Heart left ventricle (tissue), 16 donors: ENCODE data around the gene GBGT1. TPM values are rescaled to one million over a fixed set of nuclear protein-coding genes. Genes with fewer than 3 reads are reported as not detected.

Experiments used
- ATAC-seq, 4 donors: fragments of 200-7000 bp; cut with Tn5 transposase; one replicate each; pipeline ENCODE4 v1.9.1; 2020 to 2022; ENCODE audit warnings: moderate library complexity in 4 of 4, mild to moderate bottlenecking in 3 of 4, moderate number of reproducible peaks in 1 of 4
- DNase-seq, 5 donors: peaks; one replicate each; pipeline ENCODE4 v3.0.0-alpha.2; 2020
- H3K27ac ChIP-seq, 12 donors: fragments of 200-600 bp; sonication (generic) in 4 of 12; one replicate each; pipeline versions ENCODE4 v1.5.0 to v1.8.0; 2016 to 2022; ENCODE audit warnings: mild to moderate bottlenecking in 2 of 12
- H3K27me3 ChIP-seq, 9 donors: fragments of 200-600 bp; sonication (generic) in 2 of 9; one replicate each; pipeline versions ENCODE4 v1.5.1 to v1.8.0; 2016 to 2022; ENCODE audit warnings: mild to moderate bottlenecking in 3 of 9
- H3K36me3 ChIP-seq, 9 donors: fragments of 200-600 bp; sonication (generic) in 2 of 9; one replicate each; pipeline versions ENCODE4 v1.5.0 to v1.8.0; 2018 to 2022; ENCODE audit warnings: mild to moderate bottlenecking in 2 of 9
- H3K4me1 ChIP-seq, 12 donors: fragments of 200-600 bp; sonication (generic) in 4 of 12; one replicate each; pipeline versions ENCODE4 v1.5.0 to v1.8.0; 2016 to 2022; ENCODE audit warnings: mild to moderate bottlenecking in 3 of 12
- H3K4me3 ChIP-seq, 12 donors: fragments of 200-600 bp; sonication (generic) in 4 of 12; one replicate each; pipeline versions ENCODE4 v1.5.0 to v1.8.0; 2017 to 2022; ENCODE audit warnings: mild to moderate bottlenecking in 9 of 12, moderate library complexity in 4 of 12
- H3K9me3 ChIP-seq, 12 donors: fragments of 200-600 bp; sonication (generic) in 4 of 12; one replicate each; pipeline versions ENCODE4 v1.5.0 to v1.8.0; 2016 to 2022; ENCODE audit warnings: mild to moderate bottlenecking in 1 of 12
- POLR2A ChIP-seq, 2 donors: fragments of 450-650 bp; IDR thresholded peaks; one replicate each; pipeline ENCODE4 v1.6.1; 2017; ENCODE audit warnings: antibody characterized with exemption in 2 of 2, mild to moderate bottlenecking in 2 of 2, moderate library complexity in 2 of 2
- WGBS, 4 donors: extraction: QIAGEN DNeasy Blood & Tissue Kit in 2 of 4; methylation state at CpG; one replicate each; pipeline versions ENCODE4 v1.1.5 to v1.1.7; 2013 to 2018; 5-methylcytosine and 5-hydroxymethylcytosine counted together
- intact Hi-C, 10 donors: fragments of 100-400 bp; cut with DNase I; formaldehyde crosslinking; loops; one replicate each; pipeline versions ENCODE4 v1.11.1 to v1.14.2; 2022
- polyA plus RNA-seq, 2 donors: library from polyadenylated mRNA; stranded (reverse); fragments of 200-250 nt; gene quantifications; one replicate each; pipeline ENCODE4 v1.2.3, GENCODE V29; 2013
- total RNA-seq, 9 donors: library from RNA; depleted of rRNA in 2 of 9; stranded (reverse); fragments of >200 nt in 2 of 9; fragmentation: NEBNext Ultra II Directional in 3 of 9; extraction: Animal tissue kit (Norgen Biotek cat#: 25700) in 3 of 9; gene quantifications; one replicate each; pipeline versions ENCODE4 v1.1.0 to v1.2.4, GENCODE V29; 2016 to 2023
- TF ChIP-seq, protein P1 (sequence below), 12 donors: fragments of 200-600 bp; sonication (generic) in 4 of 12; IDR thresholded peaks; one replicate each; pipeline versions ENCODE4 v1.5.0 to v1.8.0; 2018 to 2022; ENCODE audit warnings: antibody characterized with exemption in 12 of 12, mild to moderate bottlenecking in 5 of 12
- donor health status: ischemic (EF 13 %, LVEDD 7.1; RV severe dilation, severe dysfunction).
- donor health status: healthy with polysubstance abuse.
- donor health status: DM: no; HTN: yes; CAD: no.
- donor health status: DM: no; HTN: no; CAD: no.
- donor health status: ischemic (EF 25% LVEDD 6.9; RV normal size, moderate dysfunction).
- donor health status: ischemic (EF 25% LVEDD 5.7; RV mildly dilated, moderate dysfunction).
- donor health status: healthy.
- donor health status: DM: yes; HTN: yes; CAD: no.
- donor health status: ischemic (EF 35%, LVEDD 5.7; RV mildly dilated, moderate dysfunction).
- donor health status: nonischemic (EF 11% LVEDD 7.7; RV severe dilation, severe dysfunction).
- donor health status: DM: yes; HTN: yes; CAD: no.
- donor health status: PGD.
- donor health status: ischemic (EF 29% LVEDD 5.4; RV normal size, mild dysfunction).
- donor health status: nonischemic (EF 23%, LVEDD 6.1; RV moderate dilation, normal function).

The GBGT1 gene
- total and polyA plus RNA-seq, 11 donors = 4.6 to 22.5 (median 7.0) TPM

DNA sequence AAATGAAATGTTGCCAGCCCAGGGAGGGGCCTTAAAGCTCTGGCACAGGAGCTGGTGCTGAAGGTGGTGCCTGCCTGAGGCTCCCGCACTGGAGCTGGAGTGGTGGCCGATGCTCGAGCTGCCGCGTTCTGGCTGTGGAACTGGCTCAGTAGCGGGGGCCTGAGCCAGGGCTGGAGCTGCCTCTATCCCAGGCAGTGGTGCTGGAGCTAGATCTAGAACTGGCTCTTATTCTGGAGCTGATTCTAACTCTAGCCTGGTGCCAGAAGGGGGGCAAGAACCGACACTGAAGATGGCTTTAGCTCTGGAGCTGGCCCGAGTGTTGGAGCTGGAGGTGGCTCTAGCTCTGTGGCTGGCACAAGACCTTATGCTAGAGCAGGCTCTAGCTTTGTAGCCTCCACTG, 26.1 kb upstream of the GBGT1 start:
- TF ChIP-seq, protein P1, sequence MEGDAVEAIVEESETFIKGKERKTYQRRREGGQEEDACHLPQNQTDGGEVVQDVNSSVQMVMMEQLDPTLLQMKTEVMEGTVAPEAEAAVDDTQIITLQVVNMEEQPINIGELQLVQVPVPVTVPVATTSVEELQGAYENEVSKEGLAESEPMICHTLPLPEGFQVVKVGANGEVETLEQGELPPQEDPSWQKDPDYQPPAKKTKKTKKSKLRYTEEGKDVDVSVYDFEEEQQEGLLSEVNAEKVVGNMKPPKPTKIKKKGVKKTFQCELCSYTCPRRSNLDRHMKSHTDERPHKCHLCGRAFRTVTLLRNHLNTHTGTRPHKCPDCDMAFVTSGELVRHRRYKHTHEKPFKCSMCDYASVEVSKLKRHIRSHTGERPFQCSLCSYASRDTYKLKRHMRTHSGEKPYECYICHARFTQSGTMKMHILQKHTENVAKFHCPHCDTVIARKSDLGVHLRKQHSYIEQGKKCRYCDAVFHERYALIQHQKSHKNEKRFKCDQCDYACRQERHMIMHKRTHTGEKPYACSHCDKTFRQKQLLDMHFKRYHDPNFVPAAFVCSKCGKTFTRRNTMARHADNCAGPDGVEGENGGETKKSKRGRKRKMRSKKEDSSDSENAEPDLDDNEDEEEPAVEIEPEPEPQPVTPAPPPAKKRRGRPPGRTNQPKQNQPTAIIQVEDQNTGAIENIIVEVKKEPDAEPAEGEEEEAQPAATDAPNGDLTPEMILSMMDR (IDR thresholded peaks at IDR 0.05) = no peak
- no peak for TF ChIP-seq POLR2A (IDR thresholded peaks at IDR 0.05)
- Histone ChIP-seq H3K27ac (no peak overlapping the region), H3K9me3 (peaks cover 0 to 3% (median 0%) of the 10 kb centered on the region in 12 donors), H3K36me3 (no peaks in the 10 kb centered on the region), H3K4me3 (no peak overlapping the region), H3K4me1 (peaks cover 0 to 8% (median 0%) of the 10 kb centered on the region in 12 donors), H3K27me3 (peaks cover 0 to 19% (median 3%) of the 10 kb centered on the region in 9 donors)
- intact Hi-C loops = loop anchor here (2.0 to 10.0 kb wide), 14 partner anchors 42 to 537 kb away; partner anchors contain the start of gene ABO (in 7 of the 10)
- DNase-seq (no peak), ATAC-seq (no peak)
- WGBS, 4 donors = 80 to 92% (median 85%) methylated on average over 7 to 8 of the region's 8 CpGs

DNA sequence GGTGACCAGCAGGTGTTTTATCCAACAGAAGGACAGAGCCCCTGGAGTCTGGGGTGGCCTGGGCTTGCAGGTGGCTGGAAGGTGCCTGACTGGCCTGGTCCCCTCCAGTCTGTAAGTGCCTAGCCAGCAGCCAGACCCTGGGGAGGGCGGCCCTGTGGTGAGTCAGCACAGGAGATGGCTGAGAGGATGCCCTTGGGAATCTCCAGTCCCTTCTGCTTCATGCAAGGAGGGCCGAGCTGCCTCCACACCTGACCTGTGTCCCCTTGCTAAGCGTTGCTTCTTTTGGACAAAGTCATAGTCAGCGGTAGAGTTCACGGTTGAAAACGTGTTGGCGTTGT, 25.1 kb upstream of the GBGT1 start:
- H3K27me3 ChIP-seq = peaks cover 0 to 12% (median 3%) of the 10 kb centered on the region in 9 donors
- TF ChIP-seq POLR2A (IDR thresholded peaks at IDR 0.05) = no peak
- TF ChIP-seq, protein P1 (IDR thresholded peaks at IDR 0.05) = no peak
- H3K36me3 ChIP-seq = no peaks in the 10 kb centered on the region
- no peak overlapping the region for H3K4me3 ChIP-seq
- intact Hi-C loops = loop anchor here (2.0 to 10.0 kb wide), 14 partner anchors 43 to 538 kb away; partner anchors contain the start of gene ABO (in 7 of the 10)
- H3K9me3 ChIP-seq = no peaks in the 10 kb centered on the region
- 79 to 92% (median 84%) methylated on average over 6 to 7 of the region's 7 CpGs for WGBS, 4 donors
- no peak overlapping the region for H3K27ac ChIP-seq
- peaks cover 0 to 12% (median 0%) of the 10 kb centered on the region in 12 donors for H3K4me1 ChIP-seq
- ATAC-seq (peak in 1 of 4 donors; percentile 16), DNase-seq (no peak)

DNA sequence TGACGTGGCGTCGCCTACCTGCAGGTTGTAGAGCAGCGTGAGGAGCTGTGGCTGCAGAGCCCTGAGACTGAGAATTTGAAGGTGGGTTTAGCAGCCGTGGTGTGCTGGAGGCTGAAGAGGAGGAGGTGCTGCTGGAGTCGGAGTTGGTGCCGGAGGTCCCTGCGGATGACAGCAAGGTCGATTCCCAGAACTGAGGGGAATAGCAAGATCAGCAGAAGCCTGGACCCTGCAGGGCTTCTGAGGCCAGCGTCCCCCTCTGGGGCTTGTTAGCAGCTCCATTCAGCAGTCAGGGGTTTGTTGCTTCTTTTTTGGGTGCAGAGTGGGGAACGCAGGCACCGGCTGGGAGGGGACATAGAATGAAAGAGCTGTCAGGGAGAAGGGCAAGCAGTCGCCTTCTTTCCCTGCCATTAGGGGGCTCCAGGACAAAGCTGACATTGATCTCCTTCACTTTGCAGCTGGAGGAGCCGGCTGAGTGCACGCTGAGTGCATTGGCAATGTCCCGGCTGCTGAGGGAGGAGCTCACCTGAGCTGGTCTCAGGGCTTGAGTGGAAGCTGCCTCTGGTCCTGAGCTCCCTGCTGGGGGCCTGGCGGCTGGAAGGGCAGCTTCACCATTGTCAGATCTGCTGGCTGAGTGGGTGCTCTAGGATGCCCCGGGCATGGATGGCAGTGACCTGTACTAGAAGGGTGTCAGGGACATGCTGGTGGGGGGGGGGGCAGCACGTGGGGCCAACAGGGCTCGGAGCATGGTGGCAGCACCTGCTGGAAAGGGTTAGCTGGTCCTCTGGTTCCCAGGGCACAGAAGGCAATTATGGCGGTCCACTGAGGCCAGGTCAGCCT, 24.5 kb upstream of the GBGT1 start:
- peaks cover 0 to 12% (median 3%) of the 10 kb centered on the region in 9 donors for H3K27me3 ChIP-seq
- no peak overlapping the region for H3K4me3 ChIP-seq
- intact Hi-C loops = loop anchor here (2.0 to 10.0 kb wide), 14 partner anchors 44 to 539 kb away; partner anchors contain the start of gene ABO (in 7 of the 10)
- no peak for DNase-seq
- 47 to 56% (median 52%) methylated on average over 13 to 21 of the region's 21 CpGs for WGBS, 4 donors
- no peak for TF ChIP-seq POLR2A (IDR thresholded peaks at IDR 0.05)
- TF ChIP-seq, protein P1 (IDR thresholded peaks at IDR 0.05) = peak in 10 of 12 donors; percentile 11 to 44 (median 28)
- no peak overlapping the region for H3K27ac ChIP-seq
- peaks cover 0 to 12% (median 0%) of the 10 kb centered on the region in 12 donors for H3K4me1 ChIP-seq
- H3K36me3 ChIP-seq = no peaks in the 10 kb centered on the region
- peak in 2 of 4 donors; percentile 14 to 16 for ATAC-seq
- no peaks in the 10 kb centered on the region for H3K9me3 ChIP-seq

DNA sequence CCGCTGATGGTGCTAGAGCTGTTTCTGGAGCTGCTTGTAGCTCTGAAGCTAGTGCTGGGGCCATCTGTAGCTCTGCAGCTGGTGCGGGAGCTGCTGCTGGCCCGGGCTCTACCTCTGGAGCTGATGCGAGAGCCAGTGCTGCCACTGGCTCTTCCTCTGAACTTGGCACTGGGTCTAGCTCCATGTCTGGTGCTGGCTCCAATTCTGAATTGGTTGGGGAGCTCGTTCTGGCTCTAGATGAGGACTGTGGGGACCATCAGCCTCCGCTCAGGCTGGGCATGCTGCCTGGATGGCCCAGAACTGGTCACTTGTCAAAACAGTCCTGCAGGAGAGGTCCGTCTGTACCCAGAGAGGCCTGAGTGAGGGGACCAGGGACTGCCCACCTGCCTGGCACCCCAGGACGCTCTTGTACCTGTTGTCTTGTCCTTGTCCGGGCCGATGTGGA, 23.9 kb upstream of the GBGT1 start:
- Histone ChIP-seq H3K27me3 (peaks cover 0 to 15% (median 3%) of the 10 kb centered on the region in 9 donors), H3K9me3 (no peaks in the 10 kb centered on the region), H3K36me3 (no peaks in the 10 kb centered on the region), H3K4me3 (no peak overlapping the region), H3K27ac (no peak overlapping the region), H3K4me1 (peaks cover 0 to 12% (median 0%) of the 10 kb centered on the region in 12 donors)
- intact Hi-C loops = loop anchor here (2.0 to 10.0 kb wide), 16 partner anchors 45 to 540 kb away; partner anchors contain the start of gene ABO (in 7 of the 10)
- DNase-seq = no peak
- WGBS, 4 donors = 77 to 87% (median 85%) methylated on average over 4 to 10 of the region's 10 CpGs
- no peak for ATAC-seq
- TF ChIP-seq, protein P1 (IDR thresholded peaks at IDR 0.05) = no peak
- no peak for TF ChIP-seq POLR2A (IDR thresholded peaks at IDR 0.05)
